Measurements from ENCODE around the gene SLC6A12.

Gene SLC6A12

DNA sequence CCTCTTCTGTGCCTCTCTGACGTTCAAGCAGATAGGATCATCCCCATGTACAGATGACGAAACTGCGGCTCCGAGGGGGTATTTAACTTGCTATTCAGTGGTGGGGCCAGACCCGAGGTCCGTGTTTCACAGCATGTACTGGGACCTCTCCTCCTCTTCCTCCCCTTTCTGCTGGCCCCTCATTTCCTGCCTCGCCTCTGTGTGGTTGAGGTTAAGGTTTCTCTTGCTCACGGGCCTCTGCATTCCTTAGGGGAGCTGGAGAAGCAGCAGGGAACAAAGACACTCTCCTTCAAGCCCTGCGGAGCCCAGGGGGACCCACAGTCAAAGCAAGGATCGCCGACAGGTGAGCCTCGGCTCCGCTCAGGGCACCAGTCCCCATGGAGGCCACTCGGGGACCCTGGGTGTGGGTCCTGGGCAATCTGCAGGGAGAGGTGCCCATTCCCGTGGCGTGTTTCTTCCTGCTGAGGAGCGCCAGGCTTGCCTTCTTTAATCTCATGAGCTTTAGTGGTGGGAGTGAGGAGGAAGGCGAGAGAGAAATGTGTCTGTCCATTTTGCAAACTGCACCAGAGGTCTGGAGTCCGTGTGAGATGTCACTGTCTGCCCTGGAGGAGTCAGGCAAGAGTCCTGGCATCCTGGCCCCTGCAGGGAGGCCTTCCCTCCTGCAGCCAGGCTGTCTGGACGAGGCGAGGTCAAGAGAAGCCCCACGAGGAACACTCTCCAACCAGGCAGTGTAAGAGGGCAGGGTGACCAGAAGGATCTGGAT, 45.0 kb downstream of the SLC6A12 start:
- TF ChIP-seq, protein P1, sequence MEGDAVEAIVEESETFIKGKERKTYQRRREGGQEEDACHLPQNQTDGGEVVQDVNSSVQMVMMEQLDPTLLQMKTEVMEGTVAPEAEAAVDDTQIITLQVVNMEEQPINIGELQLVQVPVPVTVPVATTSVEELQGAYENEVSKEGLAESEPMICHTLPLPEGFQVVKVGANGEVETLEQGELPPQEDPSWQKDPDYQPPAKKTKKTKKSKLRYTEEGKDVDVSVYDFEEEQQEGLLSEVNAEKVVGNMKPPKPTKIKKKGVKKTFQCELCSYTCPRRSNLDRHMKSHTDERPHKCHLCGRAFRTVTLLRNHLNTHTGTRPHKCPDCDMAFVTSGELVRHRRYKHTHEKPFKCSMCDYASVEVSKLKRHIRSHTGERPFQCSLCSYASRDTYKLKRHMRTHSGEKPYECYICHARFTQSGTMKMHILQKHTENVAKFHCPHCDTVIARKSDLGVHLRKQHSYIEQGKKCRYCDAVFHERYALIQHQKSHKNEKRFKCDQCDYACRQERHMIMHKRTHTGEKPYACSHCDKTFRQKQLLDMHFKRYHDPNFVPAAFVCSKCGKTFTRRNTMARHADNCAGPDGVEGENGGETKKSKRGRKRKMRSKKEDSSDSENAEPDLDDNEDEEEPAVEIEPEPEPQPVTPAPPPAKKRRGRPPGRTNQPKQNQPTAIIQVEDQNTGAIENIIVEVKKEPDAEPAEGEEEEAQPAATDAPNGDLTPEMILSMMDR (IDR thresholded peaks at IDR 0.05; ENCODE audit: control insufficient read depth, insufficient read depth, low read depth, low read length, missing control alignments) = no peak
- no peak for DNase-seq (ENCODE audit: low read depth)
- H3K4me3 ChIP-seq (ENCODE audit: control insufficient read depth, low read depth, low read length) = no peak overlapping the region

DNA sequence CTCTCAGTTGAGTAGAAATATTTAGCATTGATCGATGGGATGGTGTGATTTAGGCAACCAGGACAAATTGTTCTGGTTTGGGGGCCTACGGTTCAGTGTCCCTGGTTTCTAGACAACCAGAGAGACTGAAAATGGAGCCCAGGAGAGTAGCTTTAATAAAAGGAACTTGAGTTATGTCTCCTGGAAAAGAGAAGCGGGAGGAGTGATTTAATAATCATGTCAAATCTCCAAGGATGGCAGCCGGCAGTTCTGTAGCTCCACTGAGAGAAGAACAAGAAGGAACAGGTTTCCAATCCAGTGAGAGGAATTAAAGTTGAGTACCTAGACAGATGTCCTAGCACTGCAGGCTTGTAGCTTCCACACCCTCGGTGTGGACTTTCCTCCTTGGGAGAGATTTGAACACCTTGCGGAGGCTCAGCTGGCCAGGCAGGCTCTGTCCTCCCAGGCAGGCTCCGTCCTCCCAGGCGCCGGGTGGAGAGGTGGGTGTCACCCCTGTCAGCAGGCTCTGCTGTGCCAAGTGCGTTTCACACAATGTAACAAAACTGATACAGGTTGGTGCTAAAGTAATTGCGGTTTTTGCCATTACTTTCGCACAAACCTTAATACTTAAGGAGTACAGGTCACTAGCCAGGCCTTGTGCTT, 45.9 kb downstream of the SLC6A12 start:
- TF ChIP-seq, protein P1 (IDR thresholded peaks at IDR 0.05; ENCODE audit: control insufficient read depth, insufficient read depth, low read depth, low read length, missing control alignments) = no peak
- no peak overlapping the region for H3K4me3 ChIP-seq (ENCODE audit: control insufficient read depth, low read depth, low read length)
- DNase-seq (ENCODE audit: low read depth) = no peak

DNA sequence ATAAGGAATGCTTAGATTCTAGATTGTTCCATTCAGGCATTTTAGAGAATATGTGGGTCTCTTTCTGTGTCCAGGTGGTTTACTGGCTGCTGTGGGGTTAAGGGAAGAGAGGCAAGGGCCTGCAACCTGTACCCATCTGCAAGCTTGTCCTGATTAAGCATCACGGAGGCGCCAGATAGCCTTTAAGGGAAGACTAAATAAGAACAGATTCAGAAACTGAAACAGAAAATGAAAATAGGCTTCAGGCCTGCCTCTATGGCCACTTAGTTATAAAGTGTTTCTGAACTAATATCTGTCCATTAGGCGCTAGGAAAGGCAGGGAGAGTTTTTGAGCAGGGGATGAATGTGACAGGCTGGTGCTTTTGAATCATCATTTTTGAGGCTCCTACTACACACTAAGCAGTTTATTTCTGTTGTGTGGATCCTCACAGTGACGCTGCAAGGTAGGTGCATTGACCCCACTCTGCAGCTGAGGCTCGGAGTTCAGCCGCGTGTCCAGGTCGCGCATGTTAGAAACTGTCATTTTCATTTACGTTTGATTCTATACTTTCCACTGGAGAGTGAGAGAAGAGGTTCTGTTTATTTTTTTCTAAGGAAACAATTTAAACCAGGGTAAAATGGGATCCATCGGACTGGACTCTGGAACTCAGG, 47.4 kb downstream of the SLC6A12 start:
- TF ChIP-seq, protein P1 (IDR thresholded peaks at IDR 0.05; ENCODE audit: control insufficient read depth, insufficient read depth, low read depth, low read length, missing control alignments) = no peak
- no peak for DNase-seq (ENCODE audit: low read depth)
- no peak overlapping the region for H3K4me3 ChIP-seq (ENCODE audit: control insufficient read depth, low read depth, low read length)

DNA sequence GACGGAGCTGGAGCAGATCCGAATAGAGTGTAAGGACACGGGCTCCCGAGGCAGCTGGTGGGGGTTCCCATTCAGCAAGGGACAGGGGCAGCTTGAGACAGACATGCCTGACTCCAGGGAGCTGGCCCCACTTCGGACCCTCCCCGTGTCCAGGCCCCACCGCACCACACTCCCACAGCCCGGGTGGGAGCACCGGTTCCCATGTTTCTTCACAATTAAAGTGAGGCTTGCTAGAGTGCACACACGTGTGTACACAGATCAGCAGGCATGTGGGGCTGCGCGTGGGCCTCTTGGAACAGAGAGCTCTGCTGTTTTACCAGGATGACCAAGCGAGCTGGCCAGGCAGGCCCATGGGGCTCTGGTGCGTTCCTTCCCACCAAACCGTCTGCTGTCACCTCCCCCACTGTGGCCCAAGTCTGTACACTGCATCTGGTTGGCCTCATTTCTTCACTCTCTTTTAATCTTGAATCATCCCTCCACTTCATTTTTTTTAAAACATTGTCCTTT, 48.0 kb downstream of the SLC6A12 start:
- no peak for DNase-seq (ENCODE audit: low read depth)
- no peak overlapping the region for H3K4me3 ChIP-seq (ENCODE audit: control insufficient read depth, low read depth, low read length)
- TF ChIP-seq, protein P1 (IDR thresholded peaks at IDR 0.05; ENCODE audit: control insufficient read depth, insufficient read depth, low read depth, low read length, missing control alignments) = no peak

DNA sequence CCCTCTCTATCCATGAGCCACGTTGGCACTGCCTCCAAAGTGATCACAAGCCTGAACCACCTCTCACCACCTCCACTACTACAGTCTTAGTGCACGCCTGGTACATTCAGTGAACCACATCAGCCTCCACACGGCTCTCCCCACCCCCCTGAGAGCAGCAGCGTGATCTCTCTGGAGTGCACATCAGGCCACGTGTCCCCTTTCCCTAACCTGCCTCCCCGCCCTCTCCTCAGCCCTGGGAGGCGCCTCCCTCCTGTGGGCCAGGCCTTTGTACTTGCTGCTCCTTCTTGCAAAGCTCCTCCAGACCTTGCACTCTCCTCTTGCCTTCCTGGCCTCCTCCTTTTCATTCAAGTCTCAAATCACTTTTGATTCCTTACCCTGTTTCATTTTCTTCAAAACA, 49.8 kb downstream of the SLC6A12 start:
- TF ChIP-seq, protein P1 (IDR thresholded peaks at IDR 0.05; ENCODE audit: control insufficient read depth, insufficient read depth, low read depth, low read length, missing control alignments) = no peak
- DNase-seq (ENCODE audit: low read depth) = no peak
- H3K4me3 ChIP-seq (ENCODE audit: control insufficient read depth, low read depth, low read length) = no peak overlapping the region

DNA sequence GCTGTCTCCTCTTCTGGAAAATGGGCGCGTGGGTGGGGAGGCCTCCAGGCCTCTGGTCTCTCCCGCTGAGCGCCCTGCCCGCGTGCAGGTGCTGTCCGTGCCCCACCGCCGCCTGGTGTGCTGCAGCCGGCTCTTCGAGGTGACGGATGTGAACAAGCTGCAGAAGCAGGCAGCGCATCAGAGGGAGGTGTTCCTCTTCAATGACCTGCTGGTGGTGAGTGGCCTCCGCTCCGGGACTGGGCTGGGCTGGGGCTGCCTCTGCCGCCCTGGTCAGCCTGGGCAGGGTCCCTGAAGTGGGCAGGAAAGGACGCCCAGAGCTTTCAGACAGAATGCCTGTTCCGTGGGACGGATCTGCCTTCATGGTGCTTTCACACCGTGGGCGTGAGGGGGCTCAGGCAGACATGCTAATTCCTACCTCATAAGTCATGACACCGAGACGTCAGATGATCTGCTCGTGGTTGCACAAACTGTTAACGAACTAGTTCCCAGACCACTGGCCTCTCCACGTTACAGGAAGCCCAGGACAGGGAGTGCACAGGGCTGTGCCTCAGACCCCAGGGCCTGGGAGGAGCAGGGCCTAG, 50.5 kb downstream of the SLC6A12 start:
- TF ChIP-seq, protein P1 (IDR thresholded peaks at IDR 0.05; ENCODE audit: control insufficient read depth, insufficient read depth, low read depth, low read length, missing control alignments) = no peak
- no peak for DNase-seq (ENCODE audit: low read depth)

More for the DNA sequence above, 50.5 kb downstream of the SLC6A12 start:
- H3K4me3 ChIP-seq (ENCODE audit: control insufficient read depth, low read depth, low read length) = no peak overlapping the region

Measured in AG09309 (cell line).